ENCODE data around the gene SLC30A4. TPM values are rescaled to one million over a fixed set of nuclear protein-coding genes. Genes with fewer than 3 reads are reported as not detected.
"Not testable (repeated sequence)": the region's sequence is repeated elsewhere in the genome, so short reads cannot be mapped to it uniquely, and the experiment has no call there.

The SLC30A4 gene
- 10 to 100 TPM; 14.5 to 18.3 TPM for total RNA-seq
- long read RNA-seq, full-length matches to known transcripts = 6 of 24 reads
- long read RNA-seq, partial matches to known transcripts = 6 of 24 reads
- long read RNA-seq, other reads (novel, unspliced or antisense) = 12 of 24 reads

DNA sequence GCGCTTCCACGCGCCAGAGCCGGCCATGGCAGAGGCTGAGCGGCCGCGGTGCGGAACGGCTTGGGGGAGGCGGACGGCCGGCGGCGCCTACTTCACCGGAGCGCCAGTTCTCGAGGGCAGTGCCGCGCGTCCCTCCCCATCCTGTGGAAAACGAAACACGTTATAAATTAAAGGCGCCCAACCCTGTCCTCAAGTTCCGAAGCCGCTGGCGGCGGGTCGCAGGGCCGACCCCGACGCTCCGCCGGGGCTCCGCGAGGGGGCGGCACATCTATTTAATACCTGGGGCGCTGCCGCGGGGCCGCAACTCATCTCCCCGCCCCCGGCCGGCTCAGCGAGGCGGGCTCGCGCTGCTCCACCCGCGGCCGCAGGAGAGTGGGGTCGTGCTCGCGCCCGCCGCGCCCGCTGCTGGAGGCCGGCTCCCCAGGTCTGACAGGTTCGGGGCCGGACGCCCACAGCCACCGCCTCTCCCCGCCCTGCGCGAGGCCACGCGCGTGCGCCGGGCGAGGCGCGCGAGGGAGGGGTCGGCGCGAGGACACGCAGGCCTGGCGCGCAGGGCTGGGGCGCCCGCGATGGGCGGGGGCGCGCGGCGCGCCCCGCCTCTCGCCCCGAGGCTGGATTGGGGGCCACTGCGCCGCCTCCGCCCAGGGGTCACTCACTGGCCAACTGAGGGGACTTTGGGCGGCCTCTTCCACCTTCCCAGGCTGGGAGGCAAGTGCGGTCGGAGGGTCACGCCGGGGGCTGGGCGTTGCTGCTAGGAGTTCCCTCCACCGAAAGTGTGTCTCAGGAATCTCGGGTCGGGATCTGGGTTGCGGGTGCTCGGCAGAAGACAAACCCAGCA lies at the start of gene SLC30A4:
Gene SLC30A4, minus strand, starts transcription at position 428 of the 838 bp plus-strand sequence. Its CDS starts 401 bp downstream, at position 27.
- ATAC-seq (peak; percentile 81), DNase-seq (peak; percentile 64 to 79)
- intact Hi-C loops (cut with DNase I, micrococcal nuclease) = loop anchor here in 1 of 2 donors (5.0 kb wide), 1 partner anchor 90 kb away; no protein-coding TSS in a partner anchor

DNA sequence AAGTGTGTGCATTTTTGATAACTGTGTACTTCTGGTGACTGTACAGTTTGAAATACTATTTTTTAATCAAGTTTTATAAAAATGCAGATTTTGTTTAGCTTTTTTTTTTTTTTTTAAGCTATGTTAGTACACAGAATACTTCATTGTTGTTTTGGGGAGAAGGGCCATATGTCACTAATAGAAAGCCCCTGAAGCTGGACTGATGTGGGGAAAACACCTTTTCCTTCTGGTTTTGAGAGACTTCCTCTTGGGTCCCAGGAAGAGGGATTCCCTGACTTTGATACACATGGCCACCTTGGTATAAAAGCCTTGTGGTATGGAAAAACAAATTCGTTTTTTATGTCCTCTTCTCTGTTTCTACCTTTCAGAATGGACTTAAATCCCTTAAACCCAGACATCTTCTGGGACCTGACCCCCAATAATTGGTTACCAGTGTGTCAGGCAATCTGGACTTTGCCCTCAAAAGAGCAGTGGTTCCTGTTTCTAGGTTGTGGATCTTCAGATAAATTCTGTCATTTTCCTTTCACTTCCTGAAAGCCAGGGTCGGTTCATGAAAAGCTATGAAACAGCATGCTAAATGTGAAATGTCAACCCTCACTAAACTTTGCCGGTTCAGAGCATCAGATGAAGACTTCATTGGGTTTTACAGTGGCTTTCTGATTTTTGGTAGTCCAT lies 33.5 kb upstream of the SLC30A4 start:
- ATAC-seq (peak; percentile 25), DNase-seq (no peak)
- intact Hi-C loops (cut with DNase I, micrococcal nuclease) = no loop called here

- ATAC-seq = no peak
- intact Hi-C loops (cut with DNase I, micrococcal nuclease) = no loop called here
- no peak for DNase-seq
Observed at GRCh38 chr15:45551676-45552075, 29.1 kb upstream of the SLC30A4 start.

DNA sequence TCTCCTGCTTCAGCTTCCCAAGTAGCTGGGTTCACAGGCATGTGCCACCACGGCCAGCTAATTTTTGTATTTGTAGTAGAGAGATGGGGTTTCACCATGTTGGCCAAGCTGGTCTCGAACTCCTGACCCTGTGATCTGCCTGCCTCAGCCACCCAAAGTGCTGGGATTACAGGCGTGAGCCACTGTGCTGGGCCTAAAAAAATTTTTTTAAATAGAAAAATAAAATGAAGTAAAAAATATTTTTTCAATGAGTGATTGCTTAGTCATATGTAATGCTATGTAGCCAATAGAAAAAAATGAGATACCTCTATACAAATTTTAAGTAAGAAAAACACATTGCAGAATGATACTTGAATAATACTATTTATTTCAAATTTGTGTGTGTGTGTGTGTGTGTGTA lies 27.9 kb upstream of the SLC30A4 start:
- DNase-seq (no peak), ATAC-seq (no peak)
- intact Hi-C loops (cut with DNase I, micrococcal nuclease) = no loop called here

DNA sequence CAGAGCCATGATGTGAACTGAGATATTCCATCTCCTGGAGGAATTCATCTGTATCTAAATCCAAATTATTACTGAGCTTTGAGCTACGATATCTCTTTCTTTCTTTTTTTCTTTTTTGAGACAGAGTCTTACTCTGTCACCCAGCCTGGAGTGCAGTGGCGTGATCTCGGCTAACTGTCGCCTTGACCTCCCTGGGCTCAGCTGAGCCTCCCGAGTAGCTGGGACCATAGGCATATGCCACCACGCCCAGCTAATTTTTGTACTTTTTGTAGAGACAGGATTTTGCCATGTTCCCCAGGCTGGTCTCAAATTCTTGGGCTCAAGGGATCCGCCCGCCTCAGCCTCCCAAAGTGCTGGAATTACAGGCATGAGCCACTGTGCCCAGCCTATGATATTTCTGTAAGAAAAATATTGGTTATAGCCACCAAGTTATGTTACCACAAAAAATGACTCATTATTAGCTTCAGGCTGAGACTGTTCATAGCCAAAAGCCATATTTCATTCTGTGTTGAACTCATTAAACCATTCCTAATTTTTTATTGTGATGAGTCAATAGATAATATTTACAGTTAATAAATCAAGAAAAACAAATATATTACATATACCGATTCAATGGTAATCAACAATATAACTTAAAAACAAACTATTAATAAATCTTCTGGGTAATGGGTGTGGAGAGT lies 27.1 kb upstream of the SLC30A4 start:
- DNase-seq (no peak), ATAC-seq (no peak)
- intact Hi-C loops (cut with DNase I, micrococcal nuclease) = no loop called here

DNA sequence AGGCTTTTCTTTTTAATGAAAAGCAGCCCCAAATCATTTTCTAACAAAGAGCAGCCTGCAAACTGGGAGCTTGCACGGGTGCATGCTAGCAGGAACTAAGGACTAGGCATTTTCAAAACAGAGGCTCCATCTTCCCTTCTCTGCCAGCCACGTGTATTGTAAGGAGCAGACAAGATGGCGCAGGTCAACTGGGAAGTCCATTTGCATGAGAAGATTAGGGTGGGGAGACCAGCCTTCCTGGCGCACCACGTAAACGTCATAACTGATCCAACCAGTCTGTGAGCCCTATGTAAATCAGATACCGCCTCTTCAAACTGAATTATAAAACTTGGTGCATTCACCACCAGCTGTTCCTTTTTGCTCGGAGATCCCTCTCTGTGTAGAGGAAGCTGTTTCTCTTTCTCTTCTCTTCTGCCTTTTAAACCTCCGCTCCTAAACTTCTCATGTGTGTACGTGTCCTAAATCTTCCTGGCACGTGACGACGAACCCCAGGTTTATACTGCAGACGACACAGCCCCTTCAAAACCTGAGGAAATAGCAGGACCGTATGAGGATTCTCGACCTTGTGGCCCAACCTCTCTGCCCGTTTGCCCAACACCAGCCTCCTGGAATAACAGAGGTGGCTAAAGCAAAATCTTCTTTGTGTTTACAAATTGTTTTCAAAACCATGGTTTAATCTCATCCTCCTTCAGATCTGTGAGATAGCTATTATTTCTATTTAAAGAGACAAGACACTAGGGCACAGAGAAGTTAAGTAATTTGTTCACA lies 26.4 kb upstream of the SLC30A4 start:
- DNase-seq (no peak), ATAC-seq (no peak)
- intact Hi-C loops (cut with DNase I, micrococcal nuclease) = no loop called here

GRCh38 chr15:45546789-45547188 lies 24.2 kb upstream of the SLC30A4 start:
- ATAC-seq (no peak), DNase-seq (no peak)
- intact Hi-C loops (cut with DNase I, micrococcal nuclease) = no loop called here

GRCh38 chr15:45544266-45545023 lies 21.9 kb upstream of the SLC30A4 start:
- intact Hi-C loops (cut with DNase I, micrococcal nuclease) = no loop called here
- ATAC-seq (no peak), DNase-seq (no peak)

DNA sequence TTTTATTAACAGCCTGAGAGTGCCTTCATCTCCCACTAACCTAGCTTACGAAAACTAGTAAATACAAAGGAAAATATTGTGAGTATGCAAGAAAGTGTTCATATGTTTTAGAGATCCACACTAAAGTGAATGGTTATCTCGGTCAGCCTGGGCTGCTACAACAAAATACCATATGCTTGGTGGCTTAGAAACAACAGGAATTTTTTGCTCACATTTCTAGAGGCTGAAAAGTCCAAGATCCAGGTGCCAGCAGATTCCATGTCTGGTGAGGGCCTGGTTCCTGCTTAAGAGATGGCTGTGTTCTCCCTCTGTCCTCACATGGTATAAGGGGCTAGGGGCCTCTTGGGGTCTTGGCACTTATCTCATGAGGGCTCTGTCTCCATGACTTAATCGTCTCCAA lies 20.5 kb upstream of the SLC30A4 start:
- ATAC-seq (no peak), DNase-seq (no peak)
- intact Hi-C loops (cut with DNase I, micrococcal nuclease) = no loop called here

GRCh38 chr15:45540531-45540930 lies 18.0 kb upstream of the SLC30A4 start:
- no peak for ATAC-seq
- no peak for DNase-seq
- intact Hi-C loops (cut with DNase I, micrococcal nuclease) = no loop called here

GRCh38 chr15:45539680-45540079 lies 17.1 kb upstream of the SLC30A4 start:
- DNase-seq (no peak), ATAC-seq (peak; percentile 95)
- intact Hi-C loops (cut with DNase I, micrococcal nuclease) = no loop called here

GRCh38 chr15:45536934-45537333 lies 14.4 kb upstream of the SLC30A4 start:
- intact Hi-C loops (cut with DNase I, micrococcal nuclease) = no loop called here
- ATAC-seq = no peak

GRCh38 chr15:45535486-45536042 lies 13.0 kb upstream of the SLC30A4 start:
- DNase-seq (peak in 1 of 2 donors; percentile 8), ATAC-seq (peak; percentile 30)
- intact Hi-C loops (cut with DNase I, micrococcal nuclease) = no loop called here

More at GRCh38 chr15:45536934-45537333, 14.4 kb upstream of the SLC30A4 start:
- no peak for DNase-seq

DNA sequence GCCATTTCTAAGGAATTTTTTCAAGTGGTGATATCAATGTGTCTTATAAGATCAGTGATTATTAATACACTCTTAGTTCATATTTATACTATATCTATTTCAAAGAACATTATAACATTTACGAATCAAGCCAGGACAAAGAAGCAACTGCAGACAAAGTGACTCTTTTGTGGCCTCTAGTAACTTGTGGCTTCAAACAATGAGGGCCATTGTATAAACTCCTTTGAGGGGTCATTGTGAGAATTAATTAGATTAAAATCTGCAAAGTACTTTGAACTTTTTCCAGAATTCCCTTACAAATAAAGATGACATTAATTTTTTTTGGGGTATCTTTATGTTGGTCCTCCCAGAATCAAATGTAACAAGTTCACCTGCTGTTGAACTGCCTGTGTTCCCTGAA lies 12.3 kb upstream of the SLC30A4 start:
- intact Hi-C loops (cut with DNase I, micrococcal nuclease) = no loop called here
- DNase-seq (no peak), ATAC-seq (no peak)

DNA sequence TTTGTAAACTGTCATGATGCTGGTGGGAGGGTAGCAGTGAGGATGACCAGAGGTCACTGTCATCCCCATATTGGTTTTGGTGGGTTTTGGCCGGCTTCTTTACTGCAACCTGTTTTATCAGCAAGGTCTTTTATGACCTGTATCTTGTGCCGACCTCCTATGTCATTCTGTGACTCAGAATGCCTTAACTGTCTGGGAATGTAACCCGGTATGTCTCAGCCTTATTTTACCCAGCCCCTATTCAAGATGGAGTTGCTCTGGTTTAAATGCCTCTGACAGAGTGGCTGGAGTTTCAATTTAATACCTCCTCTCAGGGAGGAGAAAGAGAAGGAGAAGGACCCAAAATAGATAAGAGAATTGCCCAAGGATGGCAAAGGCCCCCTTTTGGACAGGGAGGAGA lies 10.3 kb upstream of the SLC30A4 start:
- ATAC-seq; intact Hi-C loops (cut with DNase I, micrococcal nuclease); DNase-seq: not testable (repeated sequence)

GRCh38 chr15:45529613-45530012 lies 7.1 kb upstream of the SLC30A4 start:
- intact Hi-C loops (cut with DNase I, micrococcal nuclease) = no loop called here
- DNase-seq (peak in 1 of 2 donors; percentile 8), ATAC-seq (peak; percentile 62)

DNA sequence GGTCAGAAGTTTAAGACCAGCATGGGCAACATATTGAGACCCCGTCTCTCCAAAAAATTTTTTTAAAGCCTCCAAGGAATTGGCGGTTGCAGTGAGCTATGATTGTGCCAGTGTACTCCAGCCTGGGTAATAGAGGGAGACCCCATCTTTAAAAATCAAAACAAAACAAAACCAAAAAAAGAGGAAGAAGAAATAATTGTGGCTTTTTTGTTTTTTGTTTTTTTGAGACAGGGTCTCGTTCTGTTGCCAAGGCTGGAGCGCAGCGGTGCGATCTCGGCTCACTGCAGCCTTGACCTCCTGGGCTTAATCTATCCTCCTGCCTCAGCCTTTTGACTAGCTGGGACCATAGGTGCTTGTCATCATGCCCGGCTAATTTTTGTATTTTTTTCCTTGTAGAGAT lies 4.5 kb upstream of the SLC30A4 start:
- DNase-seq (no peak), ATAC-seq (no peak)
- intact Hi-C loops (cut with DNase I, micrococcal nuclease) = no loop called here

- no peak for ATAC-seq
- intact Hi-C loops (cut with DNase I, micrococcal nuclease) = loop anchor here in 1 of 2 donors (5.0 kb wide), 1 partner anchor 89 kb away; no protein-coding TSS in a partner anchor
- DNase-seq = no peak
Observed at GRCh38 chr15:45523166-45523460, 558 bp upstream of the SLC30A4 start.

Data from left colon (tissue), 2 donors.